NCI-H146 (cell line): ENCODE results near the gene CCDC8.
A peak's percentile ranks its signal among the peaks of the same experiment; 100 is the strongest.
"Not testable (repeated sequence)": the region's sequence is repeated elsewhere in the genome, so short reads cannot be mapped to it uniquely, and the experiment has no call there.

Experiments used
- DNase-seq: peaks from one replicate; lab custom pipeline; 2025; lab: John Stamatoyannopoulos, UW

CCDC8 gene

GRCh38 chr19:46404753-46405468 is 8.5 kb downstream of the CCDC8 start:
- DNase-seq: no peak

DNA sequence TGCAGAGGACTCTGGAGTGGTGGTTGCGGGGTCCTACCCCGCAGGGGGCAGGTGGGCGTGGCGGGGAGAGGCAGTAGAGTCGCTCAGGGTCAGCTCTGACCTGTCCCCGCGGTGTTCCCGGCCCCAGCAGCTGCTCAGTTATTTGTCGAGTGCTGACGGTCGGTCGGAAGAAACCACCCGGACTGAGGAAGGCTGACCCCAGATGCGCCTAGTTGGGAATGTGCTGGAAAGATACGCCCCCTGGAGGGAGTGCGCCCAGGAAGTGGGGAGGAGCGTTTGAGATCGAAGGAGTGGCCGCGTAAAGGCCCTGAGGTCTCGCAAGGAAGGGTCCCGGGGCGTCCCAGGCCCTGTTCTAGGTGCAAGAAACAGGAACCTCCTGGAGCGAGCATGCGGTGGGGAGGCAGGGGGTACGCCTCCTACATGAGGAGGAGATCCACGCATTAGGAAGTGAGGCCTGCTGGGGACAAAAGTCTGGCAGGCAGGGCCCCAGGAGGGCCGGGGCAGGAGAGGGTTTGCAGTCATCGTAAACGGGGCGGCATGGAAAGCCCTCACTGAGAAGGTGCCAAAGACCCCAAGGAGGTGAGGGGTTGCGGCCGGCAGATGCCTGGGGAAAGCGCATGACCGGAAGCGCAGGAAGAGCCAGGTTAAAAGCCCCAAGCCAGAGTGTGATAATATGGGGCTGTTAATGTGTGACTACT is 9.2 kb downstream of the CCDC8 start:
- peak; percentile 55 for DNase-seq

DNA sequence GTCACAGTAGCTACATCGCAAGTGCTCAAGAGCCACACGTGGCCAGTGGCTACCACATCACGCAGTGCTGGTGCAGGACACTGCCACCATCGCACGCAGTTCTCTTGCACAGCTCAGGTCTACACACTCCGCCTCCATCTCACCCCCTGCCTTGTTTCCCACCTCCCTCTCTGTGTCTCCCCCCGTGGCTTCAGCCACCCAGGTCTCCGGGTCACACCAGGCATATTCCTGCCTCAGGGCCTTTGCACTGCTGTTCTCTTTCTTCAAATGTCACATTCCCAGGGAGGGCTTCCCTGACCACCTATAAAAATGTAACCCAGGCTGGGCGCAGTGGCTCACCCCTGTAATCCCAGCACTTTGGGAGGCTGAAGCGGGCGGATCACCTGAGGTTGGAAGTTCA is 10.6 kb downstream of the CCDC8 start:
- no peak for DNase-seq

DNA sequence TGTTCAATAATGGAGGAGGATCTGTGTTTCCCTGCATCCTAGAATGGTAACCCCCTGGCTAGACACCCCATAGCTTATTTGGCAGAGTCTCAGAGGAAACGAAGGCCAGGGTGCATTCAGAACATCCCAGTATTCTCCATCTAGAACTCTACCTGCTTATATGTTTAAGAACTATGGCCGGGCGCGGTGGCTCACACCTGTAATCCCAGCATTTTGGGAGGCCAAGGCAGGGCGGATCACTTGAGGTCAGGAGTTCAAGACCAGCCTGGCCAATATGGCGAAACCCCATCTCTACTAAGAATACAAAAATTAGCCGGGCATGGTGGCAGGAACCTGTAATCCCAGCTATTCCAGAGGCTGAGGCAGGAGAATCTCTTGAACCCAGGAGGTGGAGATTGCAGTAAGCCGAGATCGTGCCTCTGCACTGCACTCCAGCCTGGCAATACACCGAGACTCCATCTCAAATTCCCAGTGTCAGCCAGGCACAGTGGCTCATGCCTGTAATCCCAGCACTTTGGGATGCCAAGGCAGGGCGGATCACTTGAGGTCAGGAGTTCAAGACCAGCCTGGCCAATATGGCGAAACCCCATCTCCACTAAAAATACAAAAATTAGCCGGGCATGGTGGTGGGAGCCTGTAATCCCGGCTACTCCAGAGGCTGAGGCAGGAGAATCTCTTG is 15.4 kb downstream of the CCDC8 start:
- not testable (repeated sequence) for DNase-seq

DNA sequence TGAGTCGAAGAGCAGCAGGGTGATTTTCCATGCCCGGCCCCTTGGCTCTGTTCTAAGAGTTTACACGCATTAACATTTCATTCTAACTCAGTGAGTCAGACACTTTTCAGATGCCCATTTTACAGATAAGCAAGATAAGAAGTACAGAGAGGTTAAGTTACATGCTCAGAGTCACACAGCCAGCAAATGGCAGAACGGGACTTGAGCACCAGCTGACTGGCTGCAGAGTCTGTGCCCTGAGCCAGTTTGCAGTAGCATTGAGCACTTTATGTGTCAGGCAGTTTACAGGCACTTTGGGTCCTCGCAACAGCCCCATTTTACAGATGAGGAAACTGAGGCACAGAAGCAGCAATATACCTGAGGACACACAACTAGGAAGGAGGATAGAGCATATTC is 19.0 kb downstream of the CCDC8 start:
- DNase-seq: no peak

- no peak for DNase-seq
Observed at GRCh38 chr19:46393456-46394401, 19.6 kb downstream of the CCDC8 start.

DNA sequence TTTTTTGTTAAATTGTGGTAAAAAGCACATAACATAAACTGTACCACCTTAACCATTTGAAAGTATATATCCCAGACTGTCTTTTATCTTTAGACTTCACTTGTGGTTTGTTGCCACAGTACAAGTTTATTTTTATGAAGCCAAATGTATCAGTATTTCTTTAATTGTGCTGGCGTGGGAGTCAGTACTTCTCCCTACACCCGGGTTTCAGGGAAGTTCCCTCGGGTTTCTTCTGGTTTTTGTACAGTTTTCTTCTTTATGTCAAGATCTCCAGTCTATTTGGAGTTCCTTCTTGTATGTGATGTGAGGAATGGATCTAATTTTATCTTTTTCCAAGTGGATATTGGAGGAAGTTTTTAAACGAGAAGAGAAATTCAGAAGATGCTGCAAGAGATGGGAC is 20.5 kb downstream of the CCDC8 start:
- DNase-seq: no peak

DNA sequence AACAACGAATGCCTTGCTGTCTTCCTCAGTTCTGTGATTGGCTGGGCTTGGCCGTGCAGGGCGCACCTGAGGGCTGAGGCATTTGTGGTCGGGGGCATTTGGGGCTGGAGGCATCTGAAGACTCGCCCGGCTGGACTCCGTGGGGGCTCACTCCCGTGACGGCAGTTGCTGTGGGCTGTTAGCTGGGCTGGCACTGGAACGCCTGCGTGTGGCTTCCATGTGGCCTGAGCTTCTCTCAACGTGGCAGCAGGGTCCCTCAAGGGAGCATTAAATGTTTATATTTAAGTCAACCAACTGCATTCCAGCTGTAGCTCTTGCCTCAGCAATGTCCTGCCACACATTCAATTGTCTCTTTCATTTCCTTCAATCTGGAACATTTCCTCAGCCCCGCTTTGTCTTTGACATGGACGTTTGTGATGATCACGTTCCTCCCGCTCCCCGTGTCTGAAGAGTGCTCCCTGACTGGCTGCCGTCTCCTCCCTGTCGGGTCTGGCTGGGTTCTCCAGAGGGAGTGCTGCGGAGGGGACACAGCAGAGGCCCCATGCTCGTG is 21.0 kb downstream of the CCDC8 start:
- DNase-seq: no peak

GRCh38 chr19:46391296-46392251 is 21.8 kb downstream of the CCDC8 start:
- DNase-seq: no peak

DNA sequence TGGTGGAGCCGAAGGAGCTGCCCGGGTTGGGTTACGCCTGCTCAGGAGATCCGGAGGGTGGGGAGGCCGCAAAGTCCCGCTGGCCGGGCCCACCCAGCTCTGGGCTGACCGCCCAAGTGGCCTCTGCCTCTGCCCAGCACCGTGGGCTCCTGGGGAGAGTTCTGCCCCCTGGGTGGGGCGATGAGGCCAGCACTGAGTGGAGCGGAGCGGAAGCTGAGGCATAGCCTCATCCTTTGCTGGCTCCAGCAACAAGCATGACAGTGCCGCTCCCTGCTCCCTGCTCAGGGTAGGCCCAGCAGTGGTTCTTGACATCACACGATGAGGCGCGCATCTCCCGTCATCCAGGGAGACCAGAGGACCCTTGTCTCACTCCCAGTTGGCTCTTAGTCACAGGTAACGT is 22.5 kb downstream of the CCDC8 start:
- no peak for DNase-seq

DNA sequence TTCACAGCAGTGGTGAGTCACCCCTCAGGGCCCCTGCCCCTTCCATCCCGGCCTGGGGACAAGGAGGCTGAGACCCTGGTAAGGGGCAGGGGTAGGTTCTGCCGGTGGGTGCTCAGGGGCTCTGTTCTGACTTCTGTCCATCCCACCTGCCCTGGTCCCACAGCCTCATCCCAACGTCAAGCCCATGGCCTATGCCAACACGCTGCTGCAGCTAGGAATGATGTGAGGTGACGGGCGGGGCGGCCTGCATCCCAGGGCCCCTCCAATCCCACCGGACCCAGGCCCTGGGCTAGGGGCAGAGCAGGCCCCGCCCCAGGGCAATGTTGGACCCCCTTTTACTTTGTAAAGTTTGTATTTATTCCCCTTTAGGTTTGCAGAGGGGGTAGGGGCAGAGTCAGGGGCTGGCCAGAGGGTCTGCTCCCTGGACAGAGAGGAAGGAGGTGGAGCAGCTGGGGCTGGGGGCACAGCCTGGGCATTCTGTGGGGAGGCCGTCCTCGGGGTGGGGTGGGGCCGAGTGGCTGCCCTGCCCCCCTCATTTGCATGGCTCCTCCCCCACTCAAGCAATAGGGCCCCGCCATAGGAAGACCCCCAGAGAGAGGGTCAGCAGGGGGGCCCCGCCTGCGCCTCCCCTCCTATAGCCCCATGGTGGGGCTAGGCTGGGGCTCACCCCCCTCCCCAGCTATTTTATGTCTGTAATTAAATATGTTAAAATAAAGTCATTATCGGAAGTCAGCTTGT is 23.1 kb downstream of the CCDC8 start:
- DNase-seq: no peak

GRCh38 chr19:46388311-46389095 is 24.9 kb downstream of the CCDC8 start:
- no peak for DNase-seq

GRCh38 chr19:46387713-46388130 is 25.6 kb downstream of the CCDC8 start:
- no peak for DNase-seq

DNA sequence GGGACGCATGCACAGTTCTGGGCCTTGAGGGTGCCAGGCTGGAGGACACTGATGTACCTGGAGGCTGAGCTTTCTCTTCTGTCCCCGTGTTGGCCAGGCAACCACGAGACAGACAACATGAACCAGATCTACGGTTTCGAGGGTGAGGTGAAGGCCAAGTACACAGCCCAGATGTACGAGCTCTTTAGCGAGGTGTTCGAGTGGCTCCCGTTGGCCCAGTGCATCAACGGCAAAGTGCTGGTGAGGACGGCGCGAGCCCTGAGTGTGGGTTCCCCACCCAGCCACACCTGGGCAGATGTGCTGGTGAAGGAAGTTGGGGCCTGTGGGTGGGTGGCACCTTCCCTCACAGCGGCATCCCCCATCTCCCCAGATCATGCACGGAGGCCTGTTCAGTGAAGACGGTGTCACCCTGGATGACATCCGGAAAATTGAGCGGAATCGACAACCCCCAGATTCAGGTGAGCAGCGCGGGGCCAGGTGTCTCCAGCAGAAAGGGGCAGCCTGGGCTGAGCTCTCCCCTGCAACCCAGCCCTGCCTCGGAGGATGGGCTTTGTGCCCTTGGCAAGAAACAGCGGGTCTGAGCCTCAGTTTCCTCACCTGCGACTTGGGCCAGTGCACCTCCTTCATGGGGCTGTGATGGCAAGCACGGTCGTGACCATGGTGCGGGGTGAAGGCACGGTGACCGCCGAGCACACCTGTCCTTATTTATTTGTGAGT is 26.2 kb downstream of the CCDC8 start:
- no peak for DNase-seq

GRCh38 chr19:46386151-46386550 is 27.2 kb downstream of the CCDC8 start:
- DNase-seq: no peak

- DNase-seq: no peak
Observed at GRCh38 chr19:46385636-46386035, 27.7 kb downstream of the CCDC8 start.

DNA sequence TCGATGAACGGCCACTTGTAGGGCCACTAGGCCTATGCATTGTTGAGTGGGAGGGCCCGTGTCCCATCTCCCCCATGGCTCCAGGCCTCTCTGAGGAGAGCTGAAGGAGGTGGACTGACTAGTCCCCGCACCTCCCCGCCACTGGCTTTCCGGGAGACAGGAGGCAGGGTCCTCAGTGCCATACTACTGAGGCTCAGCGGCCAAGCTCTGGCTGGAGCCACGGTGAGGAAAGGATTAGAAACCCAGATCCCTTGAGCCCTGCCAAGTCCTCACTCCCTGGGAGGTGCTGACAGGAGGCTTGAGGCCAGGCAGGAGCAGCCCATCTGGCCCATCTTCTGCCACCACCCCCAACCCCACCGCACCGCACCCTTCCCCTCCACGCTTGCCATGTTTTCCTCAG is 29.0 kb downstream of the CCDC8 start:
- DNase-seq: no peak

DNA sequence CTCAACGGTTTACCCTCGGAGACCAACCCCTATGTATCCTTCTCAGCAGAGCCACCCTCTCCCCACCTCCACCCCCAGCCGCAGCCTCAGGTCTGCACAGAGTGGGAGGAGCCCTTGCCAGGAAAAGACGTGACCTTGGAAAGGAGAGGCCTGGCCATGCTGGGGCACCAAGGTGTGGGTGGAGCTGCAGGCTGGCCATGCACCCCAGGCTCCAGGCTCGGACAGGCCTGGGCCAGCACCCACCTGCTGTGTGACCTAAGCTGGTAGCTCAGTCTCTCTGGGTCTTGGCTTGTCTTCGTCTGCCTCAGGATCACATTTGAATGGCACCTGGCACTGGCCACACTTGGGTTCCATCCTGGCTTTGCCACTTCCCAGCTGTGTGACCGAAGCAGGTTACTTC is 29.5 kb downstream of the CCDC8 start:
- DNase-seq: no peak
